ENCODE measurements around the gene RAI1. TPM values are rescaled to one million over a fixed set of nuclear protein-coding genes. Genes with fewer than 3 reads are reported as not detected.
"Not testable (repeated sequence)": the region's sequence is repeated elsewhere in the genome, so short reads cannot be mapped to it uniquely, and the experiment has no call there.

The RAI1 gene
- total RNA-seq, 4 donors from 2014 or later, result 19.4 to 38.2 (median 35.3) TPM

GRCh38 chr17:17638467-17638866, 42.8 kb upstream of the RAI1 start:
- intact Hi-C loops (cut with DNase I; ENCODE audit: low total_unique reads), result no loop called here
- WGBS, 2 donors, result 91 to 92% methylated on average over 2 of the region's 2 CpGs
- H3K4me3 ChIP-seq (ENCODE audit: low read depth, poor library complexity, severe bottlenecking), result no peak overlapping the region
- TF ChIP-seq POLR2A (IDR thresholded peaks at IDR 0.05) (no peak), CTCF (IDR thresholded peaks at IDR 0.05) (no peak)
- no peak for DNase-seq (ENCODE audit: low spot score in 2 of 2)

GRCh38 chr17:17639661-17640270, 41.5 kb upstream of the RAI1 start:
- not testable (repeated sequence) for DNase-seq (ENCODE audit: low spot score in 2 of 2); H3K4me3 ChIP-seq (ENCODE audit: low read depth, poor library complexity, severe bottlenecking)
- intact Hi-C loops (cut with DNase I; ENCODE audit: low total_unique reads), result loop anchor here (5.0 kb wide), 2 partner anchors 142 to 282 kb away; partner anchors contain the start of gene RASD1
- 33 to 45% methylated on average over 9 of the region's 9 CpGs for WGBS, 2 donors

GRCh38 chr17:17641621-17642409, 39.4 kb upstream of the RAI1 start:
- TF ChIP-seq POLR2A (IDR thresholded peaks at IDR 0.05) (no peak), CTCF (IDR thresholded peaks at IDR 0.05) (peak in 1 of 3 donors; percentile 78)
- intact Hi-C loops (cut with DNase I; ENCODE audit: low total_unique reads), result loop anchor here (5.0 kb wide), 2 partner anchors 145 to 285 kb away; partner anchors contain the start of gene RASD1
- WGBS, 2 donors, result 26 to 27% methylated on average over 14 of the region's 14 CpGs
- H3K4me3 ChIP-seq (ENCODE audit: low read depth, poor library complexity, severe bottlenecking), result no peak overlapping the region
- peak; percentile 71 to 95 for DNase-seq (ENCODE audit: low spot score in 2 of 2)

GRCh38 chr17:17645148-17645547, 36.1 kb upstream of the RAI1 start:
- DNase-seq (ENCODE audit: low spot score in 2 of 2); intact Hi-C loops (cut with DNase I; ENCODE audit: low total_unique reads); H3K4me3 ChIP-seq (ENCODE audit: low read depth, poor library complexity, severe bottlenecking): not testable (repeated sequence)
- WGBS, 2 donors, result 77 to 88% methylated on average over 4 of the region's 4 CpGs

GRCh38 chr17:17645961-17646360, 35.3 kb upstream of the RAI1 start:
- intact Hi-C loops (cut with DNase I; ENCODE audit: low total_unique reads), result no loop called here
- no peak for DNase-seq (ENCODE audit: low spot score in 2 of 2)
- no peak overlapping the region for H3K4me3 ChIP-seq (ENCODE audit: low read depth, poor library complexity, severe bottlenecking)
- 92 to 97% methylated on average over 2 of the region's 2 CpGs for WGBS, 2 donors
- TF ChIP-seq POLR2A (IDR thresholded peaks at IDR 0.05), result no peak
- no peak for TF ChIP-seq CTCF (IDR thresholded peaks at IDR 0.05)

- H3K4me3 ChIP-seq (ENCODE audit: low read depth, poor library complexity, severe bottlenecking), result no peak overlapping the region
- WGBS, 2 donors, result 94 to 95% methylated on average over 14 of the region's 14 CpGs
- no peak for DNase-seq (ENCODE audit: low spot score in 2 of 2)
- no peak for TF ChIP-seq CTCF (IDR thresholded peaks at IDR 0.05)
- TF ChIP-seq POLR2A (IDR thresholded peaks at IDR 0.05), result no peak
- intact Hi-C loops (cut with DNase I; ENCODE audit: low total_unique reads), result no loop called here
Observed at GRCh38 chr17:17647524-17648178, 33.6 kb upstream of the RAI1 start.

All from lower leg skin (tissue), 4 donors.